MM.1S (cell line): Measurements from ENCODE around the gene ITPR1.

ENCODE experiments used
- DNase-seq: peaks from one replicate; pipeline ENCODE4 v3.0.0-alpha.2; 2015
- H2AFZ ChIP-seq: fragments of 300-600 bp; sonication (generic); 2 replicates; pipeline ENCODE4 v1.6.0; 2016; ENCODE audit warnings: antibody characterized with exemption, low read length
- H3F3A ChIP-seq: fragments of 300-600 bp; sonication (generic); 2 replicates; pipeline ENCODE4 v1.6.1; 2016; ENCODE audit warnings: mild to moderate bottlenecking, antibody characterized with exemption, low read length, moderate library complexity, mixed read lengths; ENCODE audit not compliant: insufficient read depth
- H3K27ac ChIP-seq: fragments of 300-600 bp; sonication (generic); 2 replicates; pipeline ENCODE4 v1.5.1; 2016; ENCODE audit warnings: mild to moderate bottlenecking, low read length
- H3K27me3 ChIP-seq: fragments of 300-600 bp; sonication (generic); replicated peaks from 2 replicates; pipeline ENCODE4 v1.6.0; 2016; ENCODE audit warnings: low read length; ENCODE audit not compliant: insufficient read depth
- H3K36me3 ChIP-seq: fragments of 300-600 bp; sonication (generic); replicated peaks from 2 replicates; pipeline ENCODE4 v1.6.1; 2016; ENCODE audit warnings: mild to moderate bottlenecking, low read length, mixed read lengths; ENCODE audit not compliant: insufficient read depth
- H3K4me1 ChIP-seq: fragments of 300-600 bp; sonication (generic); 2 replicates; pipeline ENCODE4 v1.6.1; 2016; ENCODE audit warnings: low read length, mixed read lengths
- H3K4me2 ChIP-seq: fragments of 300-600 bp; sonication (generic); 2 replicates; pipeline ENCODE4 v1.6.0; 2016; ENCODE audit warnings: low read depth, low read length
- H3K4me3 ChIP-seq: fragments of 300-600 bp; sonication (generic); 2 replicates; pipeline ENCODE4 v1.5.1; 2016; ENCODE audit warnings: low read length, mixed read lengths
- H3K79me2 ChIP-seq: fragments of 300-600 bp; sonication (generic); 2 replicates; pipeline ENCODE4 v1.6.1; 2016; ENCODE audit warnings: mixed run types, low read length, mixed read lengths
- H3K9ac ChIP-seq: fragments of 300-600 bp; sonication (generic); 2 replicates; pipeline ENCODE4 v1.6.1; 2016; ENCODE audit warnings: low read length, mixed read lengths
- H3K9me2 ChIP-seq: fragments of 300-600 bp; sonication (generic); replicated peaks from 2 replicates; pipeline ENCODE4 v1.6.1; 2016; ENCODE audit warnings: mild to moderate bottlenecking, low read length, mixed read lengths; ENCODE audit not compliant: insufficient read depth
- H3K9me3 ChIP-seq: fragments of 300-600 bp; sonication (generic); replicated peaks from 2 replicates; pipeline ENCODE4 v1.6.1; 2016; ENCODE audit warnings: mild to moderate bottlenecking, low read length, mixed read lengths; ENCODE audit not compliant: insufficient read depth
- H4K20me1 ChIP-seq: fragments of 300-600 bp; sonication (generic); 2 replicates; pipeline ENCODE4 v1.6.1; 2016; ENCODE audit warnings: mild to moderate bottlenecking, low read length, moderate library complexity, mixed read lengths; ENCODE audit not compliant: insufficient read depth
- CTCF ChIP-seq: fragments of 300-600 bp; sonication (generic); IDR thresholded peaks from 2 replicates; pipeline ENCODE4 v1.5.1; 2016; ENCODE audit warnings: antibody characterized with exemption, low read length, mixed read lengths
- EZH2 ChIP-seq: fragments of 300-600 bp; sonication (generic); optimal IDR thresholded peaks from 2 replicates; pipeline ENCODE3; 2017; ENCODE audit warnings: low read depth, mild to moderate bottlenecking, antibody characterized with exemption, low read length, mixed read lengths
- EZH2phosphoT487 ChIP-seq: fragments of 300-600 bp; sonication (generic); IDR thresholded peaks from 2 replicates; pipeline ENCODE4 v1.6.1; 2018; ENCODE audit warnings: antibody characterized with exemption, low read length

ITPR1 gene

GRCh38 chr3:4799266-4800256, 306.4 kb downstream of the ITPR1 start:
- H3K4me1 ChIP-seq: no peaks in the 10 kb centered on the region
- no peak overlapping the region for H3K9ac ChIP-seq
- TF ChIP-seq EZH2 (no peak), CTCF (no peak), EZH2phosphoT487 (no peak)
- H3K27ac ChIP-seq: no peak overlapping the region
- no peaks in the 10 kb centered on the region for H3K9me3 ChIP-seq
- H3K4me3 ChIP-seq: no peak overlapping the region
- H3K4me2 ChIP-seq: no peak overlapping the region
- H2AFZ ChIP-seq: no peak overlapping the region
- H3K9me2 ChIP-seq: no peaks in the 10 kb centered on the region
- H3K79me2 ChIP-seq: no peaks in the 10 kb centered on the region
- H3K27me3 ChIP-seq: no peaks in the 10 kb centered on the region
- H3K36me3 ChIP-seq: no peaks in the 10 kb centered on the region
- DNase-seq: no peak
- no peaks in the 10 kb centered on the region for H3F3A ChIP-seq
- no peaks in the 10 kb centered on the region for H4K20me1 ChIP-seq

- TF ChIP-seq EZH2 (no peak), CTCF (no peak), EZH2phosphoT487 (no peak)
Measured at GRCh38 chr3:4800595-4800994, 307.4 kb downstream of the ITPR1 start.

GRCh38 chr3:4801892-4802291, 308.7 kb downstream of the ITPR1 start:
- no peak overlapping the region for H2AFZ ChIP-seq
- TF ChIP-seq CTCF (no peak), EZH2phosphoT487 (no peak), EZH2 (no peak)
- H3K4me1 ChIP-seq: no peaks in the 10 kb centered on the region
- no peak overlapping the region for H3K27ac ChIP-seq
- no peaks in the 10 kb centered on the region for H3K9me3 ChIP-seq
- no peaks in the 10 kb centered on the region for H3K79me2 ChIP-seq
- H3K4me2 ChIP-seq: no peak overlapping the region
- H3K36me3 ChIP-seq: no peaks in the 10 kb centered on the region
- H3F3A ChIP-seq: no peaks in the 10 kb centered on the region
- no peak for DNase-seq
- no peak overlapping the region for H3K9ac ChIP-seq
- H3K9me2 ChIP-seq: no peaks in the 10 kb centered on the region
- H4K20me1 ChIP-seq: no peaks in the 10 kb centered on the region
- no peak overlapping the region for H3K4me3 ChIP-seq
- H3K27me3 ChIP-seq: no peaks in the 10 kb centered on the region

More at GRCh38 chr3:4800595-4800994, 307.4 kb downstream of the ITPR1 start:
- Histone ChIP-seq H3K27ac (no peak overlapping the region), H3K4me1 (no peaks in the 10 kb centered on the region), H3K9me3 (no peaks in the 10 kb centered on the region), H3K9me2 (no peaks in the 10 kb centered on the region), H3K4me3 (no peak overlapping the region), H3K27me3 (no peaks in the 10 kb centered on the region), H3F3A (no peaks in the 10 kb centered on the region), H4K20me1 (no peaks in the 10 kb centered on the region), H3K36me3 (no peaks in the 10 kb centered on the region), H3K4me2 (no peak overlapping the region), H3K79me2 (no peaks in the 10 kb centered on the region), H3K9ac (no peak overlapping the region), H2AFZ (no peak overlapping the region)
- no peak for DNase-seq
